Dermis microvascular lymphatic vessel endothelial cell (primary cell): ENCODE results near the gene EEF1A2. TPM values are rescaled to one million over a fixed set of nuclear protein-coding genes. Genes with fewer than 3 reads are reported as not detected.

Experiments used
- DNase-seq, 2 donors: peaks; one replicate each; pipeline versions ENCODE4 v3.0.0 to v3.0.0-alpha.2; 2010; ENCODE audit warnings: low read depth in 2 of 2
- total RNA-seq: library from RNA; depleted of rRNA; stranded (reverse); fragments of >200 nt; gene quantifications from 2 replicates; pipeline ENCODE4 v1.2.1, GENCODE V29; 2014

The EEF1A2 gene
- total RNA-seq, 1 donor from 2014 or later = 9.2 TPM

GRCh38 chr20:63500151-63500901, 1.4 kb upstream of the EEF1A2 start:
- no peak for DNase-seq

DNA sequence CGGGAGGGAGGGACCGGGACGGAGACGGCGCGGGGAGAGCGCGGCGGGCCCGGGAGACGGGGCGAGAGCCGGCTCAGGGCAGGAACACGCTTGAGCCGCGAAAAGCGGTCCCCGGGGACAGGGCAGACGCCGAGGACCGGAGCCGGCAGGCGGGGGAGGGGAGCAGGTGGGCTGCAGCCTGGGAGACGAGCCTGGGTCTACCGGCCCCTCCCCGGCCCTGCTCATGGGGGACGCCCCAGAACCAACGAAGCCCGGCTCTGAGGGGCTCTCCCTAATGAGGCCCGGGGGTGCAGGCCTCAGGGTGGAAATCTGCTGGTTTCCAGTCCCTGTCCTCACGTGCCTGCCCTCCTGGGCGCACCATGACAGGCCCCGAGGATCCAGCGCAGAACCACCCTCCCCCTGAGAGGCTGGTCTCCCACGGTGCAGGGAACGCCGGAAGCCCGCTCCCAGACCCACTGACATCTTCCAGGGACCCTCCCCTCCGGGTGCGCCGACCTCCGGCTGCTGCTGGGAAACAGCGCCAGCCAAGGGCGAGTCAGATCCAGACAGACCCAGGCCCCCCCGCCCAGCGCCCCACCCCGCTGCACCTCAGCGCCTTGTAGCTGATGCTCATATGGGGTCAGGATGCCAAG, 571 bp upstream of the EEF1A2 start:
- DNase-seq = no peak

DNA sequence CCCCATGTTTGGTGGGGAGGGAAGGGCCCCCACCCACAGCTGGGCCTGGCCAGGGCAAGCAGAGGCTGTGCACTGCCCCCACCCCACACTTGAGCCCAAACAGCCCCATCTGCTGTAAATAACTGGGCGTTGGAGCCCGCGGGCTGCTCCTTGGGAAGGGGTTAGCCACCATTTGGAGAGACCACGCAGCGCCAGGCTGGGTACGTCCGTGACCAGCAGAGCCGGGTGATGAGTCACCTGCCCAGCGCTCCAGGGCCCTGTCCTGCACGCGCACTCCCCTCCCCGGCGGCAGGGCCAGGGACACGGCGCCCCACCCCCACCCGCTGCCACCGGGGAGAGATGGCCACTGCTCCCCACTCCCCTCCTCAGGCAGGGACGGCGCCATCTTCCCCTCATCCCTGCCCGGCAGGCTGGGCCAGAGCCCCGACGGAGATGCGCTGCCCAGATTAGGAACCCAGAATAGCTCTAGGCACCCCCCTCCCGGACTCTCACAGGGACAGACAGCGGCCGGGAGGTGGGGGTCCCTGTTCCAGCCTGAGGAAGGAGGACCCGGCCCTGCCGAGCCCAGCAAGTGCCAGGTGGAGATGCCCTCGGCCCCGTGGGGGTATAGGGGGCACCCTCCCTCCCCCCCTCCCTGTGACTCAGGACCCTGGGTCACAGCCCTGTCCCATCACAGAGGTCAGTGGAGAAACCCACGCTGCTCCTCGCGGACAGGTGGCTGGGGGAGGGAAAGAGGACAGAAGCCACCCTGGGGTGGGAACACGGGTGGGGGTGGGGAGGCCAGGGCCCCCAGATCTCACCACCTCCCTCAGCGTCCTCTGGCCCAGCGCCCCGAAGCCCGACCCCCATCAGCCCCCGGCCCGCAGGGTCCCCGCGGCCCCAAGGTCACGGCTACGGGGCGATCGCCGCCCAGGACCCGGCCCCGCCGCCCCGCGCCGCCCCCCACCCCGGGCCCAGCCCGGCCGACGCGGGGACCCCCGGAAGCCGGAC, 642 bp downstream of the EEF1A2 start:
- peak in 1 of 2 donors; percentile 48 for DNase-seq

DNA sequence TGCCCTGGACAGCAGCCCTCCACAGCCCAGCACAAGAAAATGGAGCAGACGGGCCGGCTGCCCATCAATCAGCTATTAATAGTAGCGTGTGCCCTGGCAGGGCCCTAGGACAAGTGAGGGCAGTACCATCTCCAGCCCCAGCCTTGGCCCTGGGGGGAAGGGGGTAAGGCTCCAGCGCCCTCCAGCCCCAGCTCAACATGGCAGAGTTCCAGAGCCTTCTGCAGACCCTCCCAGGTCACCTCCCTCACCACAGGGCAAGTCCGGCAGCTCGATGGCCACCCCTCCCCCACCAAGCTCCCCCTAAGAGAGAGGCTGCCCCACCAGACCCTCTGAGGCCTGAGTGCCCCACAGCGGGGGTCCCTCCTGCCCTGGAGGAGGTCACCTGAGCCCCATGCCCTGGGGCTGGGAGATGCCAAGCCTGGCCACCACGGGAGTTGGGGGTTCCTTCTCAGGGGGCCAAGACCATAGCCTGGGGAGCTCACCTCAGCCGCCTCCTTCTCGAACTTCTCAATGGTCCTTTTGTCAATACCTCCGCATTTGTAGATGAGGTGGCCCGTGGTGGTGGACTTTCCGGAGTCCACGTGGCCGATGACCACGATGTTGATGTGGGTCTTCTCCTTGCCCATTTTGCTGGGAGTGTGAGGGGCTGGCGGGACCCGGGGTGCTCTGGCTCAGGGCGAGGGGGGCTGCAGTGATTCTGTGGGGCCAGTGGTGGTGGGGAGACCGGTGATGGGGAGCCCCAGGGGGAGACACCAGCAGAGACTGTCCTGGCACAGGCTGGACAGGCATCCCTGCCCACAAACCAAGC, 1.5 kb downstream of the EEF1A2 start:
- DNase-seq = no peak

GRCh38 chr20:63496596-63497120, 2.2 kb downstream of the EEF1A2 start:
- DNase-seq = no peak

GRCh38 chr20:63495741-63496595, 2.9 kb downstream of the EEF1A2 start:
- DNase-seq = peak in 1 of 2 donors; percentile 52

GRCh38 chr20:63495167-63495720, 3.6 kb downstream of the EEF1A2 start:
- DNase-seq = no peak

DNA sequence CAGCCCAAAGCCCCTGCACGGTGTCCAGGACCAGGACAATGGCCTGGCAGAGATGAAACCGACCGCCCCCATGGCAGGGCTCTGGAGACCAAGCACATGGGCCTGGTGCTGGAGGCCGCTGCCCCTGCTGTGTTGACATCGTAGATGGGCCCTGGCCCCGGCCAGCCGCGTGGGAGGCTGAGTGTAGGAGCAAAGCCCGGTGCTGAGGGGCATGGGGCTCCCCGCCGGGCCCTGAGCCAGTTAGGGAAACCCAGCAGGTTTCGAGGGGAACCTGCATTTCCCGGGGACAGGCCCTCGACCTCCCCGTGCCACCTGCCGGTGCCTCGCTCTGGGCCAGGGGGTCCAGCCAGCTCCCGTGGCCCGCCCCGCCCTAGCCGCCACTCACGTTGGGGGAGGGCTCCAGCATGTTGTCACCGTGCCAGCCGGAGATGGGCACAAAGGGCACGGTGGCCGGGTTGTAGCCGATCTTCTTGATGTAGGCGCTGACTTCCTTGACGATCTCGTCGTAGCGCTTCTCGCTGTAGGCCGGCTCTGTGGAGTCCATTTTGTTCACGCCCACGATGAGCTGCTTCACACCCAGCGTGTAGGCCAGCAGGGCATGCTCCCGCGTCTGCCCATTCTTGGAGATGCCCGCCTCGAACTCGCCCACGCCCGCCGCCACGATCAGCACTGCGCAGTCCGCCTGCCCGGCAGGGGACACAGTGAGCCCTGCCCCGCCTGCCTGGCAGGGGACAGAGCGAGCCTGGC, 4.3 kb downstream of the EEF1A2 start:
- DNase-seq = no peak

GRCh38 chr20:63494084-63494419, 4.8 kb downstream of the EEF1A2 start:
- DNase-seq = no peak

DNA sequence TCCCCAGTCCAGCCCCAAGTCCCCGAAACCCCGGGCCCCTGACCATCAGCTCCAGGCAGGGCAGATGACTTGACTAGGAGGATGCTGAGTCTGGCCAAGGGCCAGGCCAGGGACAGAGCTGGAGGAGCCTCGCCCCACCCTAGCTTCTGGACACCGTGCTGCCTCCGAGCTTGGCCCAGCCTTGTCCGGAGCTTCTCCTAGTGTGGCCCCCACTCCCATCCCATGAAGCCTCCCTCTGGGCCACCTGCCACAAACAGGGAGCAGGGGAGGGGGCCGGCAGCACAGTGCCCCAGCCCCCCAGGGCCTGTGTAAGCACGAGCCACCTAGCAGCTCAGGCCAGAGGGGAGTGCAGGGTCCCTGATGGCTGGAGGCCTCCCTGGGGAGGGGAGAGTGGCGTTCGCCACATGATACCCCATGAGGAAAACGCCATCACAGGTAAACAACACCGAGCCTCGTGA, 5.3 kb downstream of the EEF1A2 start:
- DNase-seq = no peak

DNA sequence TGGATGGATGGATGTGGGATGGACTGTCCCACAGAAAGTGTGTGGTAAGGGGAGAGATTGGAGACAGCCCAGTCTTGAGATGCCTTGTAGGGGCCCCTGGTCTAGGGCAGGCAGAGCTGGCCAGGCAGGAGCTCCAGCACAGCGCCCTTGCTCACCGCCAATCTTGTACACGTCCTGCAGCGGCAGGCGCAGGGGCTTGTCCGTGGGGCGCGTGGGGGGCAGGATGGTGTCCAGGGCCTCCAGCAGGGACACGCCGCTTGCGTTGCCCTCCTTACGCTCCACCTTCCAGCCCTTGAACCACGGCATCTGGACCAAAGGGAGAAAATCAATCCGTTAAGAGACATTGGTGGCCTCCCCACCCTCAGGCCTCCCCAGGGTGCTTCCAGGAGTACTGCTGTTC, 5.9 kb downstream of the EEF1A2 start:
- no peak for DNase-seq

GRCh38 chr20:63492518-63492917, 6.4 kb downstream of the EEF1A2 start:
- DNase-seq = no peak

GRCh38 chr20:63491635-63492230, 7.2 kb downstream of the EEF1A2 start:
- DNase-seq = no peak

- DNase-seq = no peak
Observed at GRCh38 chr20:63491078-63491477, 7.8 kb downstream of the EEF1A2 start.

- no peak for DNase-seq
Observed at GRCh38 chr20:63490416-63490815, 8.5 kb downstream of the EEF1A2 start.

- no peak for DNase-seq
Observed at GRCh38 chr20:63488315-63489251, 10.3 kb downstream of the EEF1A2 start.

DNA sequence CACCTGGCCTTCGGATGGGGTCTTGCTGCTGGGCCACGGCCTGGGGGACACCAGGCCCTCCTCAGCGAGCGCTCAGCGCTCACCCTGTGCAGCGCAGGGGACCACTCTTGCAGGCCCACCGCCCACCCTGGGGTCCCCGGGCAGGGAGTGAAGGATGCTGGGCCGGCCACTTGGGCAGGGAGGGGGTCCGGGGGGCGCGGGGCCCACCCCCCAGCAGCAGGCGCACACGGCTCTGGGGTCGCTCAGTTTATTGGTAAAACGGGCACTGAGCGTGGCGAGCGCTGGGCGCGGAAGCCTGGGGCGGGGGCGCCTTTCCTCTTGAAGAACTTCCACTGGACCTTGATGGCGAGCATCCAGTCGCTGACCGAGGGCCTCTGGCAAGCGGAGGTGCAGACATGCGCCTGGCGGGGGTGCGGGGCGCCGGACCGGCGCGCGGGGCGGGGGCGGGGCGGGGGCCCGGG, 11.1 kb downstream of the EEF1A2 start:
- no peak for DNase-seq
